Common myeloid progenitor, CD34-positive (primary cell): Measurements from ENCODE around the gene CAMP.

ENCODE experiments used
- CTCF ChIA-PET: fragments of 350-600 bp; sonication (Branson Sonifier 250); formaldehyde crosslinking; loops from one replicate; lab custom pipeline; 2021; ENCODE audit warnings: antibody characterized with exemption; lab: Charles Lee
- POLR2A ChIA-PET: fragments of 350-600 bp; sonication (Branson Sonifier 250); formaldehyde crosslinking; loops from one replicate; lab custom pipeline; 2021; ENCODE audit warnings: antibody characterized with exemption; lab: Charles Lee
- DNase-seq, 3 donors: peaks; one replicate each; pipeline versions ENCODE4 v3.0.0 to v3.0.0-alpha.2; 2013
- H3K27ac ChIP-seq, 2 experiments: 1 replicate in 1 of 2; 2 replicates in 1 of 2; pipeline ENCODE4 v1.7.0; 2013; ENCODE audit warnings: inconsistent platforms in 2 of 2, low read length in 2 of 2, mild to moderate bottlenecking in 2 of 2, low read depth in 1 of 2, moderate library complexity in 1 of 2; ENCODE audit not compliant: severe bottlenecking in 2 of 2, insufficient read depth in 1 of 2, poor library complexity in 1 of 2
- H3K27me3 ChIP-seq, 5 experiments: replicated peaks in 2 of 5; 1 replicate in 3 of 5; 2 replicates in 2 of 5; pipeline versions ENCODE4 v1.6.1 to v1.7.0; 2013; ENCODE audit warnings: low read length in 4 of 5, mild to moderate bottlenecking in 2 of 5, moderate library complexity in 2 of 5, inconsistent platforms in 1 of 5; ENCODE audit not compliant: insufficient read depth in 5 of 5, control insufficient read depth in 4 of 5
- H3K36me3 ChIP-seq, 4 experiments: 1 replicate in 2 of 4; 2 replicates in 2 of 4; pipeline versions ENCODE4 v1.6.1 to v1.7.0; 2013; ENCODE audit warnings: low read length in 3 of 4, control low read depth in 1 of 4, mild to moderate bottlenecking in 1 of 4; ENCODE audit not compliant: control insufficient read depth in 4 of 4, insufficient read depth in 4 of 4
- H3K4me1 ChIP-seq, 4 experiments: 1 replicate in 3 of 4; 2 replicates in 1 of 4; pipeline versions ENCODE4 v1.6.1 to v1.7.1; 2013; ENCODE audit warnings: low read length in 3 of 4, mild to moderate bottlenecking in 3 of 4, control low read depth in 1 of 4, inconsistent platforms in 1 of 4, moderate library complexity in 1 of 4; ENCODE audit not compliant: control insufficient read depth in 4 of 4, insufficient read depth in 4 of 4; ENCODE audit errors: control extremely low read depth in 1 of 4
- H3K4me3 ChIP-seq, 7 experiments: 1 replicate in 4 of 7; 2 replicates in 3 of 7; pipeline versions ENCODE4 v1.5.1 to v1.7.0; 2013; ENCODE audit warnings: mild to moderate bottlenecking in 7 of 7, low read length in 6 of 7, moderate library complexity in 6 of 7, inconsistent platforms in 2 of 7, low read depth in 2 of 7, control low read depth in 1 of 7; ENCODE audit not compliant: insufficient read depth in 4 of 7, control insufficient read depth in 1 of 7; ENCODE audit errors: extremely low read depth in 1 of 7
- H3K9me3 ChIP-seq, 5 experiments: 1 replicate in 4 of 5; 2 replicates in 1 of 5; pipeline versions ENCODE4 v1.6.1 to v1.7.1; 2013; ENCODE audit warnings: low read length in 4 of 5, mild to moderate bottlenecking in 2 of 5, inconsistent platforms in 1 of 5, low read depth in 1 of 5, moderate library complexity in 1 of 5; ENCODE audit not compliant: control insufficient read depth in 4 of 5, insufficient read depth in 2 of 5; ENCODE audit errors: control extremely low read depth in 1 of 5
- WGBS: methylation state at CpG from one replicate; pipeline ENCODE4 v1.1.5; 2013; ENCODE audit not compliant: insufficient coverage; 5-methylcytosine and 5-hydroxymethylcytosine counted together

The CAMP gene

DNA sequence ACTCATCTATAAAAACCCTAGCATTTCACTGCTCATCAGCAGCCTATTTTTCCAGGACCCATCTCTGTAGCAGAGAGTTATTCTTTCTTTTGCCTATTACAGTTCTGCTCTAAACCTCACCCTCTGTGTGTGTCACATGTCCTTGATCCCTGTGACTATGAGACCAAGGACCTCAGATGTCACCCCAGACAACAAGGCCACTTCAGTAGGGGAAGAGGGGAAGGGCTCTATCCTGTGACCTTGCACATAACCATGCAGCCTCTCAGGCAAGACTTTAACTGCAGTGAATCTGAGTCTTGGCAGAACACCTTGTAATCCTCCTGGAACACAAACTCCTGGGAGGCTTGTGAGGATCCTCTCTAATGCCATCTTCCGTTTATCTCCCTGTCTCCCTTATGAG is 13.2 kb downstream of the CAMP start:
- no peak overlapping the region for H3K4me3 ChIP-seq
- peak overlapping the region in 1 of 2 experiments; percentile 64 for H3K27ac ChIP-seq
- peaks cover 2 to 37% (median 14%) of the 10 kb centered on the region in 4 experiments for H3K4me1 ChIP-seq
- H3K27me3 ChIP-seq: no peaks in the 10 kb centered on the region
- CTCF ChIA-PET: interaction anchor here (1.1 to 2.4 kb wide), 2 partner anchors 12 to 199 kb away, joined by 4 to 13 read pairs; no protein-coding TSS in a partner anchor
- H3K36me3 ChIP-seq: no peaks in the 10 kb centered on the region
- WGBS: no CpG with 5 or more reads among the region's 1 CpG
- no peaks in the 10 kb centered on the region for H3K9me3 ChIP-seq
- POLR2A ChIA-PET: no interaction called here
- peak in 1 of 3 donors; percentile 16 for DNase-seq

GRCh38 chr3:48238531-48239085 is 15.3 kb downstream of the CAMP start:
- POLR2A ChIA-PET: interaction anchor here (0.7 kb wide), 1 partner anchor 112 kb away, joined by 3 read pairs; no protein-coding TSS in a partner anchor
- H3K27me3 ChIP-seq: no peaks in the 10 kb centered on the region
- H3K27ac ChIP-seq: no peak overlapping the region
- CTCF ChIA-PET: no interaction called here
- DNase-seq: no peak
- peaks cover 2 to 50% (median 14%) of the 10 kb centered on the region in 4 experiments for H3K4me1 ChIP-seq
- H3K9me3 ChIP-seq: no peaks in the 10 kb centered on the region
- no peak overlapping the region for H3K4me3 ChIP-seq
- H3K36me3 ChIP-seq: no peaks in the 10 kb centered on the region
- 96% methylated on average over 5 of the region's 15 CpGs for WGBS

DNA sequence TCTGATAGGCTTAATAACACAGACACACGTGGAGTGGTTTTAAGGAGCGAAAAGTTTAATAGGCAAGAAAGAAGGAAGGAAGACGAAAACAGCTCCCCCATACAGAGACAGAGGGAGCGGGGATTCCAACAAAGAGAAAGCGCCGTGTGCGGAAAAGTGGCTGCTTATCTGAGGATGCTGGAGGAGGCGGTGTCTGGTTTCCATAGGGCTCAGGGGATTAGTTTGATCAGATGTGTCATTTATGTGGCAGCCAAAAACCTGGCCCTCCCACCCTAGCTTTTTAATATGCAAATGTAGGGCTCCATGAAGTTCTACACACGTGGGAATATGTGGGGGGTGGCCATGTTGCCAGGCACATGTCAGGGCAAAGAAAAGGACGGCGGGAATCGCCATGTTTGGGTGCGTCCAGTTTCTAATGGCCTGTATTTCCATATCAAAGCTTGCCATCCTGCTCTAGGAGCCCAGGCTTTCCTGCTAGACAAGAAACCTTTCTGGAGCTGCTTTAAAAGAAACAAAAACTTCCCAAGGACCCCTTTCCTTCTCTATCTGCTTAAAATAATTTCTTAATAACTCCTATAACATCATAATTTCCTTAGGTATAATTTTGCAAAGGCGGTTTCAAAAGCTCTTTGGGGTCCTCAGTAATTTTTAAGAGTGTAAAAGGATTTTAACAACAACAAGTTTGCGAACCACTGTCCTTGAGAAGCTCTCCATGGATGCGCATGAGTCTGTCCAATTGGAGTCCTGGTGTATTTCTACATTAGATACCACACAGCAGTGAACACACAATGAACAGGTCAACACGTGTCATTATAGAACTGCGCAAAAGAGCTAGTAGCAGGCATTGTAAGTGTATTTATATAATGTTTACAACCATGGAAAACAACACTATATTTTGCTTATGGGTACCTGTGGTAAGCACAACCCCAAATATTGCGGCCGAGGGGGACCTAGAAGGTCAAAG is 17.0 kb downstream of the CAMP start:
- ChIA-PET CTCF (interaction anchor here (0.7 to 2.3 kb wide), 8 partner anchors 10 to 196 kb away, joined by 3 to 10 read pairs (median 4); no protein-coding TSS in a partner anchor), POLR2A (interaction anchor here (0.6 to 1.1 kb wide), 2 partner anchors 42 to 313 kb away, joined by 3 read pairs; no protein-coding TSS in a partner anchor)
- H3K4me3 ChIP-seq: peak overlapping the region in 6 of 7 experiments; percentile 58 to 99 (median 93)
- no peaks in the 10 kb centered on the region for H3K9me3 ChIP-seq
- DNase-seq: no peak
- H3K27me3 ChIP-seq: no peaks in the 10 kb centered on the region
- H3K27ac ChIP-seq: no peak overlapping the region
- H3K36me3 ChIP-seq: peaks cover 0 to 2% (median 0%) of the 10 kb centered on the region in 4 experiments
- peaks cover 2 to 53% (median 14%) of the 10 kb centered on the region in 4 experiments for H3K4me1 ChIP-seq
- WGBS: 83% methylated on average over 14 of the region's 20 CpGs

DNA sequence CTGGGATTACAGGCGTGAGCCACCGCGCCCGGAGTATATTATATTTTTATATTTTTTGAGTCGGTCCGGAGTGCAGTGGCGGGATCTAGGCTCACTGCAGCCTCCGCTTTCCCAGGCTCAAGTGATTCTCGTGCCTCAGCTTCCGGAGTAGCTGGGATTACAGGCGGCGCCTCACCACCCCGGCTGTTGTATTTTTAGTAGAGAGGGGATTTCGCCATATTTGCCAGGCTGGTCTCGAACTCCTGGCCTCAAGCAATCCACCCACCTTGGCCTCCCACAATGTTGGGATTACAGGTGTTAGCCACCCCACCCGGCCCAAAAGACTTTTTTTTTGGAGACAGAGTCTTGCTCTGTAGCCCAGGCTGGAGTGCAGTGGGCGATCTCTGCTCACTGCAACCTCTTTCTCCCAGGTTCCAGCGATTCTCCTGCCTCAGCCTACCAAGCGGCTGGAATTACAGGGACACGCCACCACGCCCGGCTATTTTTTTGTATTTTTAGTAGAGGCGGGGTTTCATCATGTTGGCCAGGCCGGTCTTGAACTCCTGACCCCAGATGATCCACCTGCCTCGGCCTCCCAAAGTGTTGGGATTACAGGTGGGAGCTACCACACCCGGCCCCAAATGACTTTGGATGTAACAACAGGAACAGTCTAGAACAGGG is 18.6 kb downstream of the CAMP start:
- POLR2A ChIA-PET: no interaction called here
- H3K4me3 ChIP-seq: peak overlapping the region; percentile 58 to 99 (median 92)
- peaks cover 0 to 40% (median 10%) of the 10 kb centered on the region in 4 experiments for H3K4me1 ChIP-seq
- H3K36me3 ChIP-seq: peaks cover 0 to 2% (median 0%) of the 10 kb centered on the region in 4 experiments
- CTCF ChIA-PET: interaction anchor here (0.7 to 2.0 kb wide), 4 partner anchors 8 to 188 kb away, joined by 3 to 6 read pairs (median 4); partner anchors contain the start of gene PLXNB1
- no peaks in the 10 kb centered on the region for H3K27me3 ChIP-seq
- no peaks in the 10 kb centered on the region for H3K9me3 ChIP-seq
- peak overlapping the region; percentile 33 to 77 for H3K27ac ChIP-seq
- WGBS: 69% methylated on average over 15 of the region's 26 CpGs
- DNase-seq: peak in 1 of 3 donors; percentile 5

DNA sequence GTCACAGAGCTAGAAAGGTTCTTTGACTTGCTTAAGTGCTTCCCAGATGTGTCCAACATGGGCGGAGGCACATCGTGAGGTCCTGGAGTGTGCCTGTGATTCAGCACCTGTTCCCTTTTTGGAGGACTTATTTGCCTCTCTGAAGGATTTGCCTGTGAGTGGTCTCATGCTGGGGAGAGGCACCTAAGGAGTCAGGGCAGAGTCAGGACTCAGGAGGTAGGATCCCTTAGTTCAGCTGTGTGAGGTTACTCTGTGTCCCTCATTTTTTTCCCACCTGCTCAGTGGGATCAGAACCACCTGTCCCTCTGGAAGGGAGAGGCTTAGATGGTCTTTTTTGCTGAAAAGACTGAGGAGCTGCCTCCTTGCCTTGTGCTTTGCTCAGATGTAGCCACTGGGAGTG is 20.6 kb downstream of the CAMP start:
- ChIA-PET POLR2A (no interaction called here), CTCF (interaction anchor here (1.0 to 2.0 kb wide), 3 partner anchors 8 to 28 kb away, joined by 4 to 6 read pairs (median 6); no protein-coding TSS in a partner anchor)
- WGBS: 94% methylated on average over 2 of the region's 2 CpGs
- Histone ChIP-seq H3K27me3 (no peaks in the 10 kb centered on the region), H3K27ac (no peak overlapping the region), H3K9me3 (no peaks in the 10 kb centered on the region), H3K4me1 (peaks cover 0 to 50% (median 16%) of the 10 kb centered on the region in 4 experiments), H3K4me3 (no peak overlapping the region), H3K36me3 (peaks cover 2 to 6% (median 4%) of the 10 kb centered on the region in 4 experiments)
- DNase-seq: no peak

GRCh38 chr3:48244461-48244860 is 21.2 kb downstream of the CAMP start:
- H3K4me1 ChIP-seq: peaks cover 0 to 49% (median 16%) of the 10 kb centered on the region in 4 experiments
- peaks cover 2 to 6% (median 4%) of the 10 kb centered on the region in 4 experiments for H3K36me3 ChIP-seq
- no CpG with 5 or more reads among the region's 1 CpG for WGBS
- H3K4me3 ChIP-seq: no peak overlapping the region
- H3K27ac ChIP-seq: no peak overlapping the region
- POLR2A ChIA-PET: no interaction called here
- no peak for DNase-seq
- no peaks in the 10 kb centered on the region for H3K9me3 ChIP-seq
- no peaks in the 10 kb centered on the region for H3K27me3 ChIP-seq
- CTCF ChIA-PET: interaction anchor here (1.8 kb wide), 1 partner anchor 27 kb away, joined by 6 read pairs; no protein-coding TSS in a partner anchor
